ENCODE results near the gene EGLN2.

DNA sequence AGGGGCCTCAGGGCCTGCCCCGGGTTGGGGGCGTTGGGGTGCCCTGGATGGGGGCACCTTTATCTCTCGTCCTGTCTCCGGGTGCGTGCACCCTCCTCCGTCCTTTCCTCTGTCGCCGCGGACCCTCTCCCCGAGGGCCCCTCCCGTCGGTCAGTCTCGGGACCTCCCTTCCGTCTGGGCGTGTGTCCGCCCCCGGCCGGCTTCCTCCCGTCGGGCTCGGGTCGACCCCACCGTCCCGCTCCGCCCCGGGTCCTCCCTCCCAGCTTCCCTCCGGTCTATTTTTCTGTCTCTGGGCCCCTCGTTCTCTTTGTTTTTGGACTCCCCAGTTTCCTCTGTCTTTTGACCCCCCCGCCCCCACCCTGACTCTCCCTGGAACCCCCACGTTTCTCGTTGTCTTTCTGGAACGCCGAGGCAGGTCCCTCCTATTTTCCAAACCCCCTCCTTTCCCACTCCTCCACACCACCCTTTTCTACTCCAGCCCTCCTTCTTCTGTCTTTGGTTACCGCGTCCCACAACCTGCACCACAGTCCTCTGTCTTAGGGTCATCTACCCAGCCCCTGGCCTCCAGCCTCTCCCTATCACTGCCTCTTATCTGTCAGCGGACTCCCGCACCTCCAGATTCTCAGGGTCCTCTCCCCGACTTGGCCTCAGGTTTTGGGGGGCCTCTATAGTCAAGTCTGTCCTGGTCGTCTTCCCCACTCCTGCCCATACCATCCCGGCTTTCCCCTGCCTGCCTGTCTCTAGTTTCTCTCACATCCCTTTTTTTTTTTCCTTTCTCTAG, 757 bp downstream of the EGLN2 start:
- TF ChIP-seq, protein P1, sequence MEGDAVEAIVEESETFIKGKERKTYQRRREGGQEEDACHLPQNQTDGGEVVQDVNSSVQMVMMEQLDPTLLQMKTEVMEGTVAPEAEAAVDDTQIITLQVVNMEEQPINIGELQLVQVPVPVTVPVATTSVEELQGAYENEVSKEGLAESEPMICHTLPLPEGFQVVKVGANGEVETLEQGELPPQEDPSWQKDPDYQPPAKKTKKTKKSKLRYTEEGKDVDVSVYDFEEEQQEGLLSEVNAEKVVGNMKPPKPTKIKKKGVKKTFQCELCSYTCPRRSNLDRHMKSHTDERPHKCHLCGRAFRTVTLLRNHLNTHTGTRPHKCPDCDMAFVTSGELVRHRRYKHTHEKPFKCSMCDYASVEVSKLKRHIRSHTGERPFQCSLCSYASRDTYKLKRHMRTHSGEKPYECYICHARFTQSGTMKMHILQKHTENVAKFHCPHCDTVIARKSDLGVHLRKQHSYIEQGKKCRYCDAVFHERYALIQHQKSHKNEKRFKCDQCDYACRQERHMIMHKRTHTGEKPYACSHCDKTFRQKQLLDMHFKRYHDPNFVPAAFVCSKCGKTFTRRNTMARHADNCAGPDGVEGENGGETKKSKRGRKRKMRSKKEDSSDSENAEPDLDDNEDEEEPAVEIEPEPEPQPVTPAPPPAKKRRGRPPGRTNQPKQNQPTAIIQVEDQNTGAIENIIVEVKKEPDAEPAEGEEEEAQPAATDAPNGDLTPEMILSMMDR (IDR thresholded peaks at IDR 0.05), result no peak
- TF ChIP-seq POLR2A (IDR thresholded peaks at IDR 0.05), result no peak

Measured in esophagus squamous epithelium (tissue), 4 donors.